SK-N-SH treated with all-trans-retinoic acid at 6 μM for 48 hours (cell line): ENCODE results near the gene CDK14.

Source experiments
- ATAC-seq: fragments of 200-7000 bp; cut with Tn5 transposase; 3 replicates; pipeline ENCODE4 v1.9.1; 2020; ENCODE audit warnings: mild to moderate bottlenecking, moderate library complexity
- ARNTL ChIP-seq: fragments of 450-650 bp; formaldehyde crosslinking; IDR thresholded peaks from 2 replicates; pipeline ENCODE4 v1.5.0; 2020; ENCODE audit warnings: low read depth, mild to moderate bottlenecking, moderate library complexity, borderline replicate concordance
- BACH2 ChIP-seq: fragments of 250-450 bp; sonication (Bioruptor Pico); IDR thresholded peaks from 2 replicates; pipeline ENCODE4 v1.9.0; 2021; ENCODE audit warnings: mild to moderate bottlenecking, borderline replicate concordance
- CSDC2 ChIP-seq: fragments of 250-450 bp; sonication (Bioruptor Pico); IDR thresholded peaks from 2 replicates; pipeline ENCODE4 v1.5.0; 2020; ENCODE audit warnings: mild to moderate bottlenecking, moderate library complexity
- GLIS3 ChIP-seq: fragments of 250-450 bp; sonication (Bioruptor Pico); IDR thresholded peaks from 2 replicates; pipeline ENCODE4 v1.5.0; 2020; ENCODE audit warnings: mild to moderate bottlenecking, moderate library complexity
- ISL1 ChIP-seq: fragments of 250-450 bp; sonication (Bioruptor Pico); IDR thresholded peaks from 2 replicates; pipeline ENCODE4 v2.1.2; 2022; ENCODE audit warnings: mild to moderate bottlenecking, moderate library complexity
- OSR1 ChIP-seq: fragments of 250-450 bp; sonication (Bioruptor Pico); IDR thresholded peaks from 2 replicates; pipeline ENCODE4 v1.8.0; 2022; ENCODE audit warnings: moderate library complexity, mild to moderate bottlenecking, inconsistent platforms
- PPARA ChIP-seq: fragments of 250-450 bp; sonication (Bioruptor Pico); IDR thresholded peaks from 2 replicates; pipeline ENCODE4 v1.5.0; 2020; ENCODE audit warnings: mild to moderate bottlenecking, borderline replicate concordance
- RARB ChIP-seq: fragments of 250-450 bp; sonication (Bioruptor Pico); IDR thresholded peaks from 2 replicates; pipeline ENCODE4 v1.8.0; 2021; ENCODE audit warnings: mild to moderate bottlenecking, moderate library complexity
- SNAI2 ChIP-seq: fragments of 250-450 bp; sonication (Bioruptor Pico); IDR thresholded peaks from 2 replicates; pipeline ENCODE4 v1.5.0; 2020; ENCODE audit warnings: mild to moderate bottlenecking, moderate library complexity
- TCF4 ChIP-seq: fragments of 250-450 bp; sonication (Bioruptor Pico); IDR thresholded peaks from 2 replicates; pipeline ENCODE4 v1.8.0; 2021; ENCODE audit warnings: mild to moderate bottlenecking, moderate library complexity, borderline replicate concordance
- TOX ChIP-seq: fragments of 250-450 bp; sonication (Bioruptor Pico); IDR thresholded peaks from 2 replicates; pipeline ENCODE4 v1.8.0; 2021; ENCODE audit warnings: mild to moderate bottlenecking, moderate library complexity, borderline replicate concordance
- ZC3H10 ChIP-seq: fragments of 250-450 bp; sonication (Bioruptor Pico); IDR thresholded peaks from 2 replicates; pipeline ENCODE4 v1.5.1; 2021; ENCODE audit warnings: mild to moderate bottlenecking, moderate library complexity
- ZFP3 ChIP-seq: fragments of 250-450 bp; sonication (Bioruptor Pico); IDR thresholded peaks from 2 replicates; pipeline ENCODE4 v1.5.0; 2020; ENCODE audit warnings: mild to moderate bottlenecking, moderate library complexity
- ZFP30 ChIP-seq: fragments of 450-650 bp; formaldehyde crosslinking; IDR thresholded peaks from 2 replicates; pipeline ENCODE4 v1.5.0; 2022; ENCODE audit warnings: mild to moderate bottlenecking, moderate library complexity
- ZNF565 ChIP-seq: fragments of 450-650 bp; formaldehyde crosslinking; conservative IDR thresholded peaks from 2 replicates; pipeline ENCODE4 v1.5.0; 2020; ENCODE audit warnings: low read depth, mild to moderate bottlenecking, moderate library complexity
- ZNF70 ChIP-seq: fragments of 450-650 bp; formaldehyde crosslinking; IDR thresholded peaks from 2 replicates; pipeline ENCODE4 v1.5.0; 2020; ENCODE audit warnings: mild to moderate bottlenecking, moderate library complexity
- ZNF8 ChIP-seq: fragments of 450-650 bp; formaldehyde crosslinking; IDR thresholded peaks from 2 replicates; pipeline ENCODE4 v1.5.0; 2020; ENCODE audit warnings: mild to moderate bottlenecking, moderate library complexity
- TF ChIP-seq, protein P1 (sequence below): fragments of 250-450 bp; sonication (Bioruptor Pico); IDR thresholded peaks from 2 replicates; pipeline ENCODE4 v1.5.0; 2020; ENCODE audit warnings: mild to moderate bottlenecking, moderate library complexity
- TF ChIP-seq, protein P2 (sequence below): fragments of 250-450 bp; sonication (Bioruptor Pico); IDR thresholded peaks from 2 replicates; pipeline ENCODE4 v1.8.0; 2020; ENCODE audit warnings: mild to moderate bottlenecking, moderate library complexity, borderline replicate concordance
- TF ChIP-seq, protein P3 (sequence below): fragments of 250-450 bp; sonication (Bioruptor Pico); IDR thresholded peaks from 2 replicates; pipeline ENCODE4 v1.5.1; 2021; ENCODE audit warnings: mild to moderate bottlenecking, moderate library complexity

Gene CDK14

DNA sequence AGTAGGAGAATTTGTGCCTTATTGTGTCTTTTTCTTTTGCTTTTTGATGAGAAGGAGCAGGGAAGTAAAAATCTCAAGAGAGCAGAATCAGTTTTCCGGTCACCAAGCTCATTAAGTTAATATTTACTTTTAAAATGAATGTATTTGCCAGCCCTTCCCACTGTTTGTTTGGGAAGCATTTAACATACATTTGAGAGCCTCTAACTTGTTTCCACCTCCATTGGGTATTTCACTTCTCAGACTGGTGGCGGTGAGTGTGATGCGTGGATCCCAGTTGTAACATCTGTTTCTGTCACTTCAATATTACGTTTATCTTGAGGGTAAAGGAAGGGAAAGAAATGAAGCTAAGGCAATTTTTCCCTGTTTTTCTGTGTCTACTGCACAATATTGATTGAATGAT, 22.8 kb downstream of the CDK14 start:
- TF ChIP-seq PPARA (CRISPR knock-in tag) (no peak), CSDC2 (CRISPR knock-in tag) (no peak), SNAI2 (CRISPR knock-in tag) (no peak), TCF4 (CRISPR knock-in tag) (no peak)

DNA sequence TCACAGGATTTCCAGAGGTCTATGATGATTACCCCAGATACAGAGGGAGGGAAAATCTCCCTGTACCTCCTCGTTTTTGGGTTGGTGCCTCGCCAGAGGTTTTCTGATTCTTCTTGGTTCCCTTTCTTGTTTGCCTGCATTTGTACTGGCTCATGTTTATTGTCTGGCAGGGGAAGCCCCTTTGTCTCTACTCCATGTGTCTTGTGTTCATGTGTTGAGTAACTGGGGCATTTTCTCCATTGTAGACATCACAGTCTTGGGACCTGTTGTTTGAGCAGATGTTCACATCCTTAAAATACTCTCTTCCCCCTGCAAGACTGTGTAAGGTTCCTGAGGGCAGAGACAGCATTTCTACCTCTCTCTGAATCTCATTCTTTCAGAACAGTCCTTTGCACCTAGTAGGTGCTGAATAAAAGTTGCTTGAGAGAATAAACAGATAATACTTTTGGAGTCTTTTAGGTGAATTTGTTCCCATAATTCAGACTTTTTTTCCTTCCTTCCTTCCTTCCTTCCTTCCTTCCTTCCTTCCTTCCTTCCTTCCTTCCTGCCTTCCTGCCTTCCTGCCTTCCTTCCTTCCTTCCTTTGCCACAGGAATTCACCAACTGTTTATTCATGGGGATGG, 25.1 kb downstream of the CDK14 start:
- TF ChIP-seq GLIS3 (CRISPR knock-in tag) (no peak), ZNF565 (CRISPR knock-in tag) (no peak), PPARA (CRISPR knock-in tag) (no peak), ZFP3 (CRISPR knock-in tag) (no peak), RARB (CRISPR knock-in tag) (no peak)
- ATAC-seq, result no peak

More for the DNA sequence above, 22.8 kb downstream of the CDK14 start:
- ATAC-seq, result no peak

DNA sequence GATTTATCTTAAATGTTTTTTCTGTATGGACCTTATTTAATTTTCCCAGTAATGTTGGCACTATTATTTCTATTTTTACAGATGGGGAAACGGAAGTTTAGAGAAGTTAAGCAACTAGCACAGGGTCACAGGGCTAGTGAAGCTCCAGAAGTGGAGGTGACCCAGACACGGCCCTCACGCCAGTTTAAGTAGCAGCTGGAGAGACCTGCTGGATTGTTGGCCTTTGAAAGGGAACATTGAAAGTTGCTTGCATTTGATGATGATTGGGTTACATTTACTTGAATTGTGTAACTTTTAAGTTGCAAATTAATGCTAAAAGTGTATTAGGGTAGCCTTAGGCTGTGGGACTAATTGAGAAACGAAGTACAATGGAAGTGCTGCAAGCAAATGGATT, 25.6 kb downstream of the CDK14 start:
- ATAC-seq, result no peak

DNA sequence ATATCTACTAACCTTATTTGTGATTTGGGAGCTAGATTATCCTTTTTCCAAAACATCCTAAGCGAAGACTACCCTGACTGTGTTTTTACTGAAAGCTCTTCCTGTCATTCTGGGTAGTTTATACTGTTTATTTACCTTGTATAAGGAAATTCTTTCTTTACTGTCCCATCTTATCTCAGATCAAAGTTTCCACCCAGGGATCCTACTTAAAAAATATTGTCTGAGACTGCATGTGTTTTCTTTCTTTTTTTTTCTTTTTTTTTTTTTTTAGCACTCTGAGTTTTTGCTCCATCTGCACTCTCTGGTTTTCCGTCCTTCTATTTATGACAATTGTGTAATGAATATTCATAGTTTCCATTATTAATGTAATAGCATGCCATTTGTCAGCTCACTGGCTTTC, 26.5 kb downstream of the CDK14 start:
- TF ChIP-seq ARNTL (CRISPR knock-in tag) (no peak), OSR1 (CRISPR knock-in tag) (no peak), BACH2 (CRISPR knock-in tag) (no peak), ZNF565 (CRISPR knock-in tag) (no peak)
- TF ChIP-seq, protein P1, sequence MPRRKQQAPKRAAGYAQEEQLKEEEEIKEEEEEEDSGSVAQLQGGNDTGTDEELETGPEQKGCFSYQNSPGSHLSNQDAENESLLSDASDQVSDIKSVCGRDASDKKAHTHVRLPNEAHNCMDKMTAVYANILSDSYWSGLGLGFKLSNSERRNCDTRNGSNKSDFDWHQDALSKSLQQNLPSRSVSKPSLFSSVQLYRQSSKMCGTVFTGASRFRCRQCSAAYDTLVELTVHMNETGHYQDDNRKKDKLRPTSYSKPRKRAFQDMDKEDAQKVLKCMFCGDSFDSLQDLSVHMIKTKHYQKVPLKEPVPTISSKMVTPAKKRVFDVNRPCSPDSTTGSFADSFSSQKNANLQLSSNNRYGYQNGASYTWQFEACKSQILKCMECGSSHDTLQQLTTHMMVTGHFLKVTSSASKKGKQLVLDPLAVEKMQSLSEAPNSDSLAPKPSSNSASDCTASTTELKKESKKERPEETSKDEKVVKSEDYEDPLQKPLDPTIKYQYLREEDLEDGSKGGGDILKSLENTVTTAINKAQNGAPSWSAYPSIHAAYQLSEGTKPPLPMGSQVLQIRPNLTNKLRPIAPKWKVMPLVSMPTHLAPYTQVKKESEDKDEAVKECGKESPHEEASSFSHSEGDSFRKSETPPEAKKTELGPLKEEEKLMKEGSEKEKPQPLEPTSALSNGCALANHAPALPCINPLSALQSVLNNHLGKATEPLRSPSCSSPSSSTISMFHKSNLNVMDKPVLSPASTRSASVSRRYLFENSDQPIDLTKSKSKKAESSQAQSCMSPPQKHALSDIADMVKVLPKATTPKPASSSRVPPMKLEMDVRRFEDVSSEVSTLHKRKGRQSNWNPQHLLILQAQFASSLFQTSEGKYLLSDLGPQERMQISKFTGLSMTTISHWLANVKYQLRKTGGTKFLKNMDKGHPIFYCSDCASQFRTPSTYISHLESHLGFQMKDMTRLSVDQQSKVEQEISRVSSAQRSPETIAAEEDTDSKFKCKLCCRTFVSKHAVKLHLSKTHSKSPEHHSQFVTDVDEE (CRISPR knock-in tag), result no peak
- TF ChIP-seq, all 23 proteins: peak for 0
- ATAC-seq, result no peak

More for the DNA sequence above, 25.6 kb downstream of the CDK14 start:
- no peak for TF ChIP-seq ZNF8 (CRISPR knock-in tag)
- TF ChIP-seq BACH2 (CRISPR knock-in tag), result no peak
- TF ChIP-seq, protein P1 (CRISPR knock-in tag), result no peak
- TF ChIP-seq ZFP30 (CRISPR knock-in tag), result no peak
- TF ChIP-seq, protein P2, sequence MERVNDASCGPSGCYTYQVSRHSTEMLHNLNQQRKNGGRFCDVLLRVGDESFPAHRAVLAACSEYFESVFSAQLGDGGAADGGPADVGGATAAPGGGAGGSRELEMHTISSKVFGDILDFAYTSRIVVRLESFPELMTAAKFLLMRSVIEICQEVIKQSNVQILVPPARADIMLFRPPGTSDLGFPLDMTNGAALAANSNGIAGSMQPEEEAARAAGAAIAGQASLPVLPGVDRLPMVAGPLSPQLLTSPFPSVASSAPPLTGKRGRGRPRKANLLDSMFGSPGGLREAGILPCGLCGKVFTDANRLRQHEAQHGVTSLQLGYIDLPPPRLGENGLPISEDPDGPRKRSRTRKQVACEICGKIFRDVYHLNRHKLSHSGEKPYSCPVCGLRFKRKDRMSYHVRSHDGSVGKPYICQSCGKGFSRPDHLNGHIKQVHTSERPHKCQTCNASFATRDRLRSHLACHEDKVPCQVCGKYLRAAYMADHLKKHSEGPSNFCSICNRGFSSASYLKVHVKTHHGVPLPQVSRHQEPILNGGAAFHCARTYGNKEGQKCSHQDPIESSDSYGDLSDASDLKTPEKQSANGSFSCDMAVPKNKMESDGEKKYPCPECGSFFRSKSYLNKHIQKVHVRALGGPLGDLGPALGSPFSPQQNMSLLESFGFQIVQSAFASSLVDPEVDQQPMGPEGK (CRISPR knock-in tag), result no peak
- TF ChIP-seq SNAI2 (CRISPR knock-in tag), result no peak
- no peak for TF ChIP-seq TCF4 (CRISPR knock-in tag)
- no peak for TF ChIP-seq TOX (CRISPR knock-in tag)
- no peak for TF ChIP-seq PPARA (CRISPR knock-in tag)
- TF ChIP-seq ZC3H10 (CRISPR knock-in tag), result no peak
- TF ChIP-seq ZNF70 (CRISPR knock-in tag), result no peak
- TF ChIP-seq, protein P3, sequence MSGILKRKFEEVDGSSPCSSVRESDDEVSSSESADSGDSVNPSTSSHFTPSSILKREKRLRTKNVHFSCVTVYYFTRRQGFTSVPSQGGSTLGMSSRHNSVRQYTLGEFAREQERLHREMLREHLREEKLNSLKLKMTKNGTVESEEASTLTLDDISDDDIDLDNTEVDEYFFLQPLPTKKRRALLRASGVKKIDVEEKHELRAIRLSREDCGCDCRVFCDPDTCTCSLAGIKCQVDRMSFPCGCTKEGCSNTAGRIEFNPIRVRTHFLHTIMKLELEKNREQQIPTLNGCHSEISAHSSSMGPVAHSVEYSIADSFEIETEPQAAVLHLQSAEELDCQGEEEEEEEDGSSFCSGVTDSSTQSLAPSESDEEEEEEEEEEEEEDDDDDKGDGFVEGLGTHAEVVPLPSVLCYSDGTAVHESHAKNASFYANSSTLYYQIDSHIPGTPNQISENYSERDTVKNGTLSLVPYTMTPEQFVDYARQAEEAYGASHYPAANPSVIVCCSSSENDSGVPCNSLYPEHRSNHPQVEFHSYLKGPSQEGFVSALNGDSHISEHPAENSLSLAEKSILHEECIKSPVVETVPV, result no peak
- no peak for TF ChIP-seq GLIS3 (CRISPR knock-in tag)
- no peak for TF ChIP-seq ARNTL (CRISPR knock-in tag)
- no peak for TF ChIP-seq OSR1 (CRISPR knock-in tag)
- TF ChIP-seq ISL1 (CRISPR knock-in tag), result no peak
